HEK293T (cell line): ENCODE results near the gene ADK.
A peak's percentile ranks its signal among the peaks of the same experiment; 100 is the strongest.

Source experiments
- CTCF ChIA-PET: fragments of 350-600 bp; formaldehyde crosslinking; extraction: SDS; loops from one replicate; lab custom pipeline; 2021; ENCODE audit warnings: antibody characterized with exemption, inconsistent platforms; lab: Yijun Ruan, JAX
- POLR2A ChIA-PET: fragments of 350-600 bp; formaldehyde crosslinking; extraction: SDS; loops from one replicate; lab custom pipeline; 2020; ENCODE audit warnings: antibody characterized with exemption, inconsistent platforms; lab: Yijun Ruan, JAX
- DNase-seq: peaks from one replicate; pipeline ENCODE4 v3.0.0; 2012; ENCODE audit warnings: mixed read lengths; ENCODE audit errors: extremely low spot score
- ARNT ChIP-seq: fragments of 450-650 bp; IDR thresholded peaks from 2 replicates; pipeline ENCODE4 v1.6.1; 2017; ENCODE audit warnings: mild to moderate bottlenecking
- BHLHE40 ChIP-seq: fragments of 450-650 bp; IDR thresholded peaks from 2 replicates; pipeline ENCODE4 v1.6.1; 2016; ENCODE audit warnings: mild to moderate bottlenecking, moderate library complexity, borderline replicate concordance
- CTBP1 ChIP-seq: fragments of 450-650 bp; IDR thresholded peaks from 2 replicates; pipeline ENCODE4 v1.6.1; 2016; ENCODE audit warnings: borderline replicate concordance
- ELF4 ChIP-seq: fragments of 450-650 bp; IDR thresholded peaks from 2 replicates; pipeline ENCODE4 v1.6.1; 2017; ENCODE audit warnings: antibody characterized with exemption
- FOXA1 ChIP-seq: fragments of 450-650 bp; IDR thresholded peaks from 2 replicates; pipeline ENCODE4 v1.6.1; 2016; ENCODE audit warnings: mild to moderate bottlenecking
- FOXK2 ChIP-seq: fragments of 450-650 bp; IDR thresholded peaks from 2 replicates; pipeline ENCODE4 v1.6.1; 2016; ENCODE audit warnings: mild to moderate bottlenecking
- FOXM1 ChIP-seq: fragments of 450-650 bp; IDR thresholded peaks from 2 replicates; pipeline ENCODE4 v1.6.1; 2017; ENCODE audit warnings: mild to moderate bottlenecking, borderline replicate concordance
- HDGF ChIP-seq: fragments of 450-650 bp; IDR thresholded peaks from 2 replicates; pipeline ENCODE4 v1.6.1; 2017; ENCODE audit warnings: antibody characterized with exemption, borderline replicate concordance
- L3MBTL2 ChIP-seq: fragments of 450-650 bp; conservative IDR thresholded peaks from 2 replicates; pipeline ENCODE4 v1.6.1; 2016; ENCODE audit warnings: mild to moderate bottlenecking
- LEF1 ChIP-seq: fragments of 450-650 bp; IDR thresholded peaks from 2 replicates; pipeline ENCODE4 v1.6.1; 2017; ENCODE audit warnings: mild to moderate bottlenecking, borderline replicate concordance
- NFRKB ChIP-seq: fragments of 450-650 bp; IDR thresholded peaks from 2 replicates; pipeline ENCODE4 v1.6.1; 2016; ENCODE audit warnings: mild to moderate bottlenecking, moderate library complexity
- PKNOX1 ChIP-seq: fragments of 450-650 bp; IDR thresholded peaks from 2 replicates; pipeline ENCODE4 v1.6.1; 2016
- SP1 ChIP-seq: fragments of 450-650 bp; IDR thresholded peaks from 2 replicates; pipeline ENCODE4 v1.6.1; 2017
- SUZ12 ChIP-seq: fragments of 450-650 bp; IDR thresholded peaks from 2 replicates; pipeline ENCODE4 v1.6.1; 2016; ENCODE audit warnings: mild to moderate bottlenecking
- TARDBP ChIP-seq: fragments of 450-650 bp; IDR thresholded peaks from 2 replicates; pipeline ENCODE4 v1.6.1; 2016
- ZNF384 ChIP-seq: fragments of 450-650 bp; IDR thresholded peaks from 2 replicates; pipeline ENCODE4 v1.6.1; 2016

Gene ADK

DNA sequence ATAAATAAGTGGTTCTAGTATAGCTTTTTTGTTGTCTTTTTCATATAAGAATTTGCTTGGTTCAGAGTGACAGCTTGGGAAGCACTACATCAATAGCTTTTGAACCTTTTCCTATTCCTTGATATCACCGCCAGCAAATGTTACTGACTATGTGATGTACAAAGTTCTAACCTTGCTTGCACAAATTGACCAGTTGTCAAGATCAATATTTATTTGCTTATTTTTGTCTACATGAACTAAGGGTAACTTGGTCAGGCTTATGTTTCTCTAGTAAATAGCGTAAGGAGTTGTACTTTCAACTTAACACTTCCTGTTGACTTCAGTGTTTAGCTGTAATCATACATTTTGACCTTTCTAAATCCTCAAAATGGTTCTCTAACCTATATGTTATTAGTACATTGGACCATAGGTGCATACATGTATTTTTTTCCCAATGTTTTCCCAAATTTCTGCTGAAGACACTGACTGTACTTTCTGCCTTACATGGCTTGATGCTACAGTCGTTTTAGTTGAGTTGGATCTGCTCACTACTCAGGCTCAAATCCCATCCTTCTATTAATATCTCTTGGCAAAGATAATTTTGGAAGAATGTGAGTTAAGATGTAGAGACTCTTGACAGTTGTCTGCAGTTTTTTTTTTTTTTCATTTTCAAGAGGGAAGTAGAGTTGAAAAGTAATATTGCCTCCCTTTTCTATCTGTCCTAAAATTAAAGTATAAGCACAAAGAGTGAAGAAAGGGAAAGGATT, 436.3 kb downstream of the ADK start:
- POLR2A ChIA-PET, result no interaction called here
- TF ChIP-seq LEF1 (no peak), BHLHE40 (no peak), FOXK2 (no peak)
- CTCF ChIA-PET, result no interaction called here
- no peak for DNase-seq

DNA sequence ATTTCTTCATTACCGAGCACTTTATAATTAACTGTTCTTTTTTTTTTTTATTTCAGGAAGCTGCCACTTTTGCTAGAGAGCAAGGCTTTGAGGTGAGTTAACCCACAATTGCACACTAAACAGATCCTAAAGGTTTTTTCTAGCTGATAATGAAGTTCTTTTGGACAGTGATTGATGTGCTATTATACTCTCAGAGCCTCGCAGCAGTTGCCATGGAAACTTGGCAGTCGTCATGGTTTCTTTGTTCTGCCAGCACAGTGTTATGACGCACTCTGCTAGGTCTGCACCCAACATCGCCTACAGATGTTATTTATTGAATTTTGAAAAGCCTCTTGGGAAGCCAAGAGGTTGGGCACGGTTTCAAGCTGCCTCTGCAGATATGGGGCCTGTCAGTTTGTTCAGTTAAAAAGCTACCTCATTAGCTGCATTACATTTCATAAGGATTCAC, 438.2 kb downstream of the ADK start:
- ChIA-PET CTCF (interaction anchor here (0.6 kb wide), 1 partner anchor 432 kb away, joined by 3 read pairs; no protein-coding TSS in a partner anchor), POLR2A (no interaction called here)
- TF ChIP-seq SP1, result no peak
- peak; percentile 95 for TF ChIP-seq PKNOX1
- TF ChIP-seq ZNF384, result peak; percentile 21; the same call in 1 of the 2 replicates
- DNase-seq, result peak; percentile 77

DNA sequence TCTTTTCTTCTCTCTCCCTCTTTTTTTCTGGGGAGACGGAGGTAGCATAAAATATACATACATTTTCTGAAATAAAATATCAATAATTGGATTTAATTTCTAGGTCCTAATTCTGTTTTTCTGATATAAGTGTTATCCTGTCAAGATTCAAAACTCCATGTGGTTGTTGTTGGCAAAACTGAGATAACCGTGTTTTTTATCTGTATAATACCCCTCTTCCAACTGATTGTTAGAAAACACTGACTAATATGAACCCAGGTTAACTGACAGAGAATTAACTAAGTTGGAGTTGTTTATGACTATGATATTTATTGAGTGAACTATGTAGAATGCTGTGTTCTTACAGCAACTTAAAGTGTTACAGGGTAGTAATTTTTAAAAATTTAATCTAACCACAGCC, 438.8 kb downstream of the ADK start:
- DNase-seq, result no peak
- ChIA-PET POLR2A (no interaction called here), CTCF (no interaction called here)
- TF ChIP-seq L3MBTL2 (no peak), FOXA1 (no peak), SUZ12 (no peak), SP1 (no peak), NFRKB (no peak), ZNF384 (no peak), TARDBP (no peak), HDGF (no peak), ELF4 (no peak), FOXK2 (no peak), ARNT (no peak), LEF1 (no peak), BHLHE40 (no peak), CTBP1 (no peak), PKNOX1 (no peak), FOXM1 (no peak)

DNA sequence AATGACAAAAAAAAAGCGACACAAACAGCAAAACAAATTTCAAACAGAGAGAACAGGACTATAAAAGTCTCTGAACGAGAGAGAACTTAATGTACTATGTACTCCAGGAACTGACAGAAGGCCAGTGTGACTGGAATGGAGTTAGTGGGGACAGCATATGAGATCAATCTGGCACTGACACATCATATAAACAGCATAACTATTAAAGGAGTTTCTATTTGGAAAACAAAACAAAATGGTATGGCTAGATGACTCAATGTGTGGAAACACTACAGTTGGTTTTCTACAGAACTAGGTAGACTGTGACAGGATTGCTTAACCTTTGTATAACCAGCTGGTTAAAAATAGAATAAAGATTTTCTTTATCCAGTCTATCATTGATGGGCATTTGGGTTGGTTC, 442.4 kb downstream of the ADK start:
- CTCF ChIA-PET, result no interaction called here
- POLR2A ChIA-PET, result no interaction called here
- DNase-seq, result no peak
- TF ChIP-seq CTBP1 (no peak), LEF1 (no peak), ARNT (no peak), FOXA1 (no peak), SUZ12 (no peak), SP1 (no peak), ELF4 (no peak), BHLHE40 (no peak), NFRKB (no peak), ZNF384 (no peak)

- DNase-seq, result no peak
- POLR2A ChIA-PET, result no interaction called here
- CTCF ChIA-PET, result interaction anchor here (0.5 to 0.7 kb wide), 2 partner anchors 66 to 839 kb away, joined by 3 read pairs; no protein-coding TSS in a partner anchor
- TF ChIP-seq PKNOX1 (no peak), ELF4 (no peak), FOXA1 (no peak), HDGF (no peak), ARNT (no peak), ZNF384 (no peak), L3MBTL2 (no peak), SP1 (no peak), LEF1 (no peak), NFRKB (no peak), CTBP1 (no peak), FOXK2 (no peak), BHLHE40 (no peak)
Measured at GRCh38 chr10:74596713-74597112, 445.7 kb downstream of the ADK start.

GRCh38 chr10:74598891-74599566, 448.0 kb downstream of the ADK start:
- no peak for DNase-seq
- ChIA-PET CTCF (interaction anchor here (0.6 kb wide), 1 partner anchor 356 kb away, joined by 4 read pairs; no protein-coding TSS in a partner anchor), POLR2A (no interaction called here)
- TF ChIP-seq ELF4, result no peak
- TF ChIP-seq SUZ12, result no peak
- TF ChIP-seq ZNF384, result no peak
- TF ChIP-seq FOXK2, result no peak
- no peak for TF ChIP-seq SP1
